ENCODE results near the gene FRMD4A.

The FRMD4A gene

DNA sequence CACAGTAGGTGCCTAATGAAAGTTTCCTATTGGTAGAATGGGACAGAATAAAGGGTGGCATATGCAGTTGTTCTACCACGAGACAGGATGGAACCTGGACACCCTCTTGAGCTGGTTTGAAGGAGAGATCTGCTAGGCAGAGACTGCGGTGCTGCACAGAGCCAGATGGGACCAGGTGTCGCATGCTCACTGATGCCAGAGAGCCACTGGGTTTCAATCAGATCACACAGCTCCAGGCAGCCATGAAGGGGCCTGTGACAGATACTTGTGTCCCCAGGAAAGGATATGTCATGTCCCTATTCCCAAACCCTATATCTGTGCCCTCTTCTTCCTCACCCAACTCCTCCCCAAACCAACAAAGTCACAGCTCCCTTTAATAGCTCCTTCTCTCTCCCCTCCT is 508.2 kb downstream of the FRMD4A start:
- H3K4me3 ChIP-seq (ENCODE audit: control insufficient read depth, low read depth, low read length): no peak overlapping the region
- no peak for DNase-seq (ENCODE audit: low read depth)
- TF ChIP-seq, protein P1, sequence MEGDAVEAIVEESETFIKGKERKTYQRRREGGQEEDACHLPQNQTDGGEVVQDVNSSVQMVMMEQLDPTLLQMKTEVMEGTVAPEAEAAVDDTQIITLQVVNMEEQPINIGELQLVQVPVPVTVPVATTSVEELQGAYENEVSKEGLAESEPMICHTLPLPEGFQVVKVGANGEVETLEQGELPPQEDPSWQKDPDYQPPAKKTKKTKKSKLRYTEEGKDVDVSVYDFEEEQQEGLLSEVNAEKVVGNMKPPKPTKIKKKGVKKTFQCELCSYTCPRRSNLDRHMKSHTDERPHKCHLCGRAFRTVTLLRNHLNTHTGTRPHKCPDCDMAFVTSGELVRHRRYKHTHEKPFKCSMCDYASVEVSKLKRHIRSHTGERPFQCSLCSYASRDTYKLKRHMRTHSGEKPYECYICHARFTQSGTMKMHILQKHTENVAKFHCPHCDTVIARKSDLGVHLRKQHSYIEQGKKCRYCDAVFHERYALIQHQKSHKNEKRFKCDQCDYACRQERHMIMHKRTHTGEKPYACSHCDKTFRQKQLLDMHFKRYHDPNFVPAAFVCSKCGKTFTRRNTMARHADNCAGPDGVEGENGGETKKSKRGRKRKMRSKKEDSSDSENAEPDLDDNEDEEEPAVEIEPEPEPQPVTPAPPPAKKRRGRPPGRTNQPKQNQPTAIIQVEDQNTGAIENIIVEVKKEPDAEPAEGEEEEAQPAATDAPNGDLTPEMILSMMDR (conservative IDR thresholded peaks at IDR 0.05; ENCODE audit: control insufficient read depth, insufficient read depth, low read depth, low read length): no peak

DNA sequence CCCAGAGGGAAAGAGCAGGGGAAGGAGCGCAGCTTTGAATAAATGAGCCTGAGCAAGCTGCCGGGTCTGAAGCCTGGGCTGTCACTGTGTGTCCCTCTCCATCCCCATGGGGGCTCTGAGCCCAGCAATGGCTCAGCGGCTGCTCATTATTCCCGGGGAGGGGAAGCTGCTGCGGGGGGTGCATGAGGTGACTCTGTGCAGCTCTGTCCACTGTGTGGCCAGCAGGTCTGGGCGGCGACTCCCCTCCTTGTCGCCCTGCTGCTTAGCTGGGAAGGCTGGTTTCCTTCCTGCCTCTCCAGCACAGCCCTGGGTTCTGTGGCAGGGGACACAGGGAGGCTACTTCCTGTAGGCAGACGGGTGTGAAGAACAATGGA is 509.8 kb downstream of the FRMD4A start:
- no peak for DNase-seq (ENCODE audit: low read depth)
- TF ChIP-seq, protein P1 (conservative IDR thresholded peaks at IDR 0.05; ENCODE audit: control insufficient read depth, insufficient read depth, low read depth, low read length): no peak
- H3K4me3 ChIP-seq (ENCODE audit: control insufficient read depth, low read depth, low read length): no peak overlapping the region

DNA sequence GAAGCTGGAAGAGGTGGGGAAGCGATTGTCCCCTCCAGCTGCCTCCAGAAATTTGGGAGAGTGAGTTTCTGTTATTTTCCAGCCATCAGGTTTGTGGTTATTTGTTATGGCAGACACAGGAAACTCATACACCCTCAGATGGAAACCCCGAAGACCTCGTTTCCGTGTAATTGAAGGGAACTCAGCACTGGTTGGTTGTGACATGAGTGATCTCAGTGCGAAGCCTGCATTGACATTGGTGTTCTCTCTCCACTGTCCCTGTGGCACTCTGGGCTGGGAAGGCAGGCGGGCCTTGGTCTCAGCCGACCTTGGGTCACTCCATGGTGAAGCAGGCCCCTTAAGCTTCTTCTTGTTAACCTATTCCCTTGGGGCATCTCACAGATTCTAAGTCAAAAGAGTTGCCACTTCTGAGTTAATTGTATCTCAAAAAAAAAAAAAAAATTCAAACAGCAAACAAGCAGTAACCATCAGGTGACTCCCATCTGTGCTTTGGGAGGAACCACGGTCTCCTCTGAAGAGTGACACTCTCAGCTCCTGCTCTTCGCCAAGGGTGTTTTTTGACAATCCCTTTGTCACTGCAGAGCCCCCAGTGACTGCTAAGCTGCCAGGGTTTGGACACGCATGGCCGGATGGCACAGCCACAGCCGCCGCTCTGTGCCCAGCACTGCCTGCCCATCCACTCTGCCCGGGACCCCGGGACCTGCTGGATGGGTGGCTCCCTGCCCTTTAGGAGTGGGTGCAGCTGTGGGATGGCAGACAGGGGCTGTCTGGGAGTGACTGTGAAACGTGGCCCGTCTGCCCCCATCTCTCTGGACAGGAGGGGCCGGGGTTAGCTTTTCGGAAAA is 510.4 kb downstream of the FRMD4A start:
- H3K4me3 ChIP-seq (ENCODE audit: control insufficient read depth, low read depth, low read length): no peak overlapping the region
- no peak for DNase-seq (ENCODE audit: low read depth)
- TF ChIP-seq, protein P1 (conservative IDR thresholded peaks at IDR 0.05; ENCODE audit: control insufficient read depth, insufficient read depth, low read depth, low read length): no peak

DNA sequence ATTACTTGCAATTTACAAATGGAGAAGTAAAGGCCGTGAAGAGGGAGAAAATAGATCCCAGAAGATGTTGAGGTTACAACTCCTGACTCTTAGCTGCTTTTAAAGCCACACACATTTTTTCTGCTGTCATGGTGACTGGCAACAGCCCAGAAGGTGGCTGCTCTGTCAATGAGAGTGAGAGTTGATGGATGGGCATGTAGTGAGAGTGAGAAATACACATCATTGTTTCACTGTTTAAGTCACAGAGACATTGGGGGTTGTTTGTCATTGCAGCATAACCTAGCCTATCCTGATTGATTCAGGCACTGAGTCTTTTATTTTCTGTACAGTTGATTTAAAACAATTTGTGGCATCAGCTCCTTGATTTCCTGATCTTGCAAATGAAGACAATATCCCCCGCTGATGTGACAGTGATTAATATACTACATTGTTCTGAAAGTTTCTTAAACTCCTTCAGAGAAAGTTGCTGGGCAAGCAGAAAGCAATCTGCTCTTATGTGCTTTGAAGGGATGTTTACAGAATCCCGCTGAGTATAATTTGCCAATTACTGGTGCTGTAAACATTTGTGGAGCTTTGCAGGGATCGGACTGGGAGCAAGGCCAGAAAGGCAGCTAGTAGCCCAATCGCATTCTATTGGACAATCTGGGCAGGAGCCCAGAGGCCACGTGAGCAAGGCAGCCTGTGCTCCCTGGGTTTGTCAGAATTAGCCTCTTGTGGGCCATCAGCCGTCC is 514.4 kb downstream of the FRMD4A start:
- H3K4me3 ChIP-seq (ENCODE audit: control insufficient read depth, low read depth, low read length): no peak overlapping the region
- DNase-seq (ENCODE audit: low read depth): peak; percentile 77
- TF ChIP-seq, protein P1 (conservative IDR thresholded peaks at IDR 0.05; ENCODE audit: control insufficient read depth, insufficient read depth, low read depth, low read length): no peak

DNA sequence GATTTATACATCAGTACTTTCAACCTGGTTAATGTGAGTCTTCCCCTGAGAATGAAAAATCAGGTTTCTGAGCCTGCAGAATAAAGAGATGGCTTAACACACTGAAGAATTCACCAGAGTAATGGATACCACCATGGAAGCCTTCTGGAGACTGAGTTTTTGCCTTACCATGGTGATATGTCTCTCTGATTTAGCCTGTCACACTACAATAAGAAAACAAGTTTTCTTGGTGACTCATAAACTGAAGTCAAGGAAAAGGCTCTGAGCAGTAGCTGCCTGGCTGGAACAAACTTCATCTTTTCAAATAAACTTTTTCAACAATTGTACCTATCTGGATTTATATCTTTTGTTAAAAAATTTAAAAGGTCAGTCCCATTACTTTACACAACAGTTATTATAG is 515.0 kb downstream of the FRMD4A start:
- H3K4me3 ChIP-seq (ENCODE audit: control insufficient read depth, low read depth, low read length): no peak overlapping the region
- TF ChIP-seq, protein P1 (conservative IDR thresholded peaks at IDR 0.05; ENCODE audit: control insufficient read depth, insufficient read depth, low read depth, low read length): no peak
- peak; percentile 59 for DNase-seq (ENCODE audit: low read depth)

DNA sequence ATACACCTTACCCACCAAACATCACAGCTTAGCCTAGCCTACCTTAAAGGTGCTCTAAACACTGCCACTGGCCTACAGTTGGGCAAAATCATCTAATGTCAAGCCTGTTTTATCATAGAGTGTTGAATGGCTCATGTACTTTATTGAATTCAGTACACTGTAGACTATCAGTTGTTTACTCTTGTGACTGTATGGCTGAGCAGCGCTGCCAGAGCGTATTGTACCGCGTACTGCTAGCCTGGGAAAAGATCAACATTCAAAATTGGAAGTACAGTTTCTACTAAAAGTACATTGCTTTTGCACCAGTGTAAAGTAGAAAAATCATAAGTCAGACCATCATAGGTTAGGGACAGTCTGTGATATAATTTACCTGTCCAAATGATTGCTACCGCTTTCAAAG is 517.2 kb downstream of the FRMD4A start:
- no peak for DNase-seq (ENCODE audit: low read depth)
- TF ChIP-seq, protein P1 (conservative IDR thresholded peaks at IDR 0.05; ENCODE audit: control insufficient read depth, insufficient read depth, low read depth, low read length): no peak
- H3K4me3 ChIP-seq (ENCODE audit: control insufficient read depth, low read depth, low read length): no peak overlapping the region
